ENCODE data around the gene RFX8.
"Not testable (repeated sequence)": the region's sequence is repeated elsewhere in the genome, so short reads cannot be mapped to it uniquely, and the experiment has no call there.

Gene RFX8

GRCh38 chr2:101355401-101356054 is 119.4 kb downstream of the RFX8 start:
- TF ChIP-seq CTCF (IDR thresholded peaks at IDR 0.05; ENCODE audit: borderline replicate concordance, control extremely low read depth, extremely low read depth, insufficient read depth, missing control alignments): no peak
- DNase-seq (ENCODE audit: low spot score): no peak
- in situ Hi-C loops (cut with MboI; ENCODE audit: low sequenced_read_pairs, unreplicated experiment): no loop called here

- in situ Hi-C loops (cut with MboI; ENCODE audit: low sequenced_read_pairs, unreplicated experiment): no loop called here
These were observed 120.2 kb downstream of the RFX8 start for GRCh38 chr2:101354420-101355311.

GRCh38 chr2:101352631-101353030 is 122.3 kb downstream of the RFX8 start:
- DNase-seq (ENCODE audit: low spot score); in situ Hi-C loops (cut with MboI; ENCODE audit: low sequenced_read_pairs, unreplicated experiment): not testable (repeated sequence)

More at GRCh38 chr2:101354420-101355311, 120.2 kb downstream of the RFX8 start:
- TF ChIP-seq CTCF (IDR thresholded peaks at IDR 0.05; ENCODE audit: borderline replicate concordance, control extremely low read depth, extremely low read depth, insufficient read depth, missing control alignments): no peak
- no peak for DNase-seq (ENCODE audit: low spot score)

- in situ Hi-C loops (cut with MboI; ENCODE audit: low sequenced_read_pairs, unreplicated experiment): no loop called here
- no peak for DNase-seq (ENCODE audit: low spot score)
- no peak for TF ChIP-seq CTCF (IDR thresholded peaks at IDR 0.05; ENCODE audit: borderline replicate concordance, control extremely low read depth, extremely low read depth, insufficient read depth, missing control alignments)
These were observed 123.7 kb downstream of the RFX8 start for GRCh38 chr2:101351207-101351606.

GRCh38 chr2:101349893-101350662 is 124.8 kb downstream of the RFX8 start:
- in situ Hi-C loops (cut with MboI; ENCODE audit: low sequenced_read_pairs, unreplicated experiment): no loop called here
- DNase-seq (ENCODE audit: low spot score): no peak

GRCh38 chr2:101348883-101349282 is 126.0 kb downstream of the RFX8 start:
- in situ Hi-C loops (cut with MboI; ENCODE audit: low sequenced_read_pairs, unreplicated experiment): no loop called here
- no peak for DNase-seq (ENCODE audit: low spot score)
- TF ChIP-seq CTCF (IDR thresholded peaks at IDR 0.05; ENCODE audit: borderline replicate concordance, control extremely low read depth, extremely low read depth, insufficient read depth, missing control alignments): no peak

More at GRCh38 chr2:101349893-101350662, 124.8 kb downstream of the RFX8 start:
- TF ChIP-seq CTCF (IDR thresholded peaks at IDR 0.05; ENCODE audit: borderline replicate concordance, control extremely low read depth, extremely low read depth, insufficient read depth, missing control alignments): no peak
